IPS DF 4.7 (cell line): ENCODE data around the gene TMEM179.
"Not testable (repeated sequence)": the region's sequence is repeated elsewhere in the genome, so short reads cannot be mapped to it uniquely, and the experiment has no call there.

ENCODE experiments used
- DNase-seq: peaks from one replicate; pipeline ENCODE4 v3.0.0-alpha.2; 2013; ENCODE audit warnings: low spot score; ENCODE audit errors: extremely low read depth

Gene TMEM179

DNA sequence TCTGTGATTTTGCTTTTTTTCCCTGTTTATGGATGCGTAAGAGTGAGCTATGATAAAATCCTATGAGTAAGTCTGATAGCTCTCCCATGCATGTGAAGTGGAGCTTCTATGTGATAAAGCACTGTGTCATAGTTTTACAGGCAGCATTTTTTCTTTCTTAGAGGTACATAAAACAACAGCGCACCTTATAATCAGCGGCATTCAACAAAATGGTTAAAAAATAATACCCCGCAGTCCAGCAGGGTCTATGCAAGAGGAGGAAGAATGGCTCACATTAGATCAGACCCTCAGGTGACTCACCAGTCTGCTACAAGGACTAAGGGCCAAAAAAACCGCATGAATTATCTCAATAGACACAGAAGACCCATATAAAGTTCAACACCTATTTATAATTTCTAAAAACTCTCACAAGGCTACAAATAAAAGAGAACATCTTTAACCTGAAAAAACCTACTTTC is 33.0 kb upstream of the TMEM179 start:
- DNase-seq: no peak

DNA sequence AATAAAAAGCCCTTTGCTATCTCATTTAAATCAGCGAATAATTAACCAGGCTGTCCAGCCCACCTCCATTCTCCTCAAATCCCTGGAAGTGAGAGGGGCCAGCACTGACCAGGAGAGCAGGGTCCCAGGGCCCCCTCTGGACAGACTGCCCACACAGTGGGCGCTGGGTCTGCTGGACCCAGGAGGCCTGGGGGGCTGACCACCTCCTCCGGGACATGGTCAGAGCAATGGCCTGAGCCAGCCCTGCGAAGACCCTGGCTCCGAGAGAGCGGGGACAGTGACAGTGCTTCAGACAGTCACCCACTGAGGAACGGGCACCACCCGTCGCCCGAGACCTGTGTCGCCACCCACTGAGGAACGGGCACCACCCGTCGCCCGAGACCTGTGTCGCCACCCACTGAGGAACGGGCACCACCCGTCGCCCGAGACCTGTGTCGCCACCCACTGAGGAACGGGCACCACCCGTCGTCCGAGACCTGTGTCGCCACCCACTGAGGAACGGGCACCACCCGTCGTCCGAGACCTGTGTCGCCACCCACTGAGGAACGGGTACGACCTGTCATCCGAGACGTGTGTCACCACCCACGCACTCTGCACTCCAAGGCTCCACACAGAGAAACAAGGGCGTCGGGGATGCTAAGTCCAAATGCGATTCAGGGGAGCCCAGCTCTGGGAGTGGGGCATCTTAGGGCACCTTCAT is 32.4 kb upstream of the TMEM179 start:
- DNase-seq: not testable (repeated sequence)

DNA sequence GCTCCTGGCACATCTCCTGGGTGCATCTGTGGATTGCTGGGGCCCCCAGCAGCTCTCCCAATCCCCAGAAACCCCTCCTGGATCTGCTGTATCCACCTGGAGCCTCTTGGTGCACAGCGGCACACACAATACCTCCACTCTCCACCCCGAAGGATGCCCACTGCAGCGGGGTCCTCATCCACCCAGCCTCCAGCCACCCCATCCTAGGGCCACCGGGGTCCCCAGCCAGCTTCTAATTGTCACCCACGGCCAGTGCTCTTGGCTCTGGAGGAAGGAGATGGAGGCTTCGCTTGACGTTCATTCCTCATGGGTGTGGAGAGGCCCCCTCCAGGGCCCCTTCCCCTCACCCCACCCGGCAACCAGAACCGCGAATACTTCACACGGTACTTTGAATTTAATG is 31.6 kb upstream of the TMEM179 start:
- DNase-seq: no peak

DNA sequence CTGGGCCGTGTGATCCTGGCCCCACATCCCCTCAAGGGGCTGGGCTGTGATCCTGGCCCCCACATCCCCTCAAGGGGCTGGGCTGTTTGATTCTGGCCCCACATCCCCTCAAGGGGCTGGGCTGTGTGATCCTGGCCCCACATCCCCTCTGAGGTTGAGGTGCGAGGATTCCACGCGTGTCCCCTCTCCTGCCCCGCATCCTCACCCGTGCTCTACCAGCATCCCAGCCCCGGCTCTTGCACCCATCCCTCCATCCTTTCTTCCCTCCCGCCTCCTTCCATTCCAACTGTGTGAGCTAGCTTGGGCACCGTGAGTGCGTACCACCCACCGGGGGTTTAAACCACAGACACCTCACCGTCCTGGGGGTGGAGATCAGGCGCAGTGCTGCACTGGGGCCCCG is 31.1 kb upstream of the TMEM179 start:
- DNase-seq: no peak

DNA sequence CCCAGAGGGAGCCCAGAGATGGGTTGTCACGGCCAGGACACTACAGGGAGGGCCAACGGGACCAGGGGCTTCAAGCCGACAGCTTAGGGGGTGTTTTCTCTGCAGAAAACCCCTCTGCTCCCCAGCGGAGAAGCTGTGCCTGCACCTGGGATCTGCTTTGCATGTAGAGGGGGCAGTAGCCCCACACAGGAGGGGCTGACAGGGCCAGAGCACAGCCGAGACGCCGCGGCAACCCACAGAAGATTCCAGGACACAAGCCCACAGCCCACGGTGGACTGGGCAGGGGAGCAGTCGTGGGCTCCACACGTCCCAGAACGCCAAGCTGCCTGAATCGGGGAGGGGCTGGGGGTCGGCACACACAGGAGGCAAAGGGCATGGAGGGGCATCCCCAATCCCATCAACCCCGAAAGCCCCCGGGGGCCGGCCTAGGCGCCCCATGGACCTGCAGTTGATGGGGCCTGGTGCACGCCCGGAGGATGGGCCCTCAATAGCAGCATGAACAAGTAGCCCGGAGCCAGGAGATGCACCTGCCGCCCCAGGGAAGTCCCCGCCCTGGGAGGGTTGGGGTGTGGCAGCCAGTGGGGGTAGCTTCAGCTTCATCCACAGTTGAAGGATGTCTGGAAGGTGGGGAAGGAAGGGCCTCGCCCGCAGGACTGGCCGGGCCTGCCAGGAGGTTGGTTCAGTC is 30.5 kb upstream of the TMEM179 start:
- DNase-seq: no peak

DNA sequence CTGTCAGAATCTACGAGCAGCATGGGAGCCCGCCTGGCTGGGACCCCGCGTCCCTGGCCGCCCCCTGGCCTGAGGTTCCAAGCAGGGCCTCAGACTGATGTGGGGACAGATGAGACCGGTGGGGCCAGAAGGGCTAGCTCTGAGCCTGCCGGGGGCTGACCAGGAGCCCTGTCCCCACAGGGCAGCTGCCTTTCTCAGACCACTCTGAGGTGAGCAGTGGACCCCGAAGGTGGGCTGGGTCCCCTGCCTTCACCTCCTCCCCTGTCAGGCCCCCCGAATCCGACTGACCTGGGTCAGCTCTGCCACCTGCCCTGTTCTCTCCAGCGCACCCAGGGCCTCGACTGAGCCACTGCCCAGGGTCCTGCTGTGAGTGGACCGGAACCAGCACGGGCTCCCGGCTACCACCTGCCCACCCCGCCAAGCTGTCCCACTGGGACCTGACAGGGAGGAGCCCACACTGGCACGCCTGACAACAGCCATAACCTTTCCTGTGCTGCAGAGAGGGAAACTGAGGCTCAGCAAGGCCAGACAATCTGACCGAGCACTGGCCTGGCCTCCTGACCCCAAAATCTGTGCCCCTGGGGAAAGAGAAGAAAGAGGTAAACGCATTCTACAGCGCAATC is 29.7 kb upstream of the TMEM179 start:
- DNase-seq: no peak

DNA sequence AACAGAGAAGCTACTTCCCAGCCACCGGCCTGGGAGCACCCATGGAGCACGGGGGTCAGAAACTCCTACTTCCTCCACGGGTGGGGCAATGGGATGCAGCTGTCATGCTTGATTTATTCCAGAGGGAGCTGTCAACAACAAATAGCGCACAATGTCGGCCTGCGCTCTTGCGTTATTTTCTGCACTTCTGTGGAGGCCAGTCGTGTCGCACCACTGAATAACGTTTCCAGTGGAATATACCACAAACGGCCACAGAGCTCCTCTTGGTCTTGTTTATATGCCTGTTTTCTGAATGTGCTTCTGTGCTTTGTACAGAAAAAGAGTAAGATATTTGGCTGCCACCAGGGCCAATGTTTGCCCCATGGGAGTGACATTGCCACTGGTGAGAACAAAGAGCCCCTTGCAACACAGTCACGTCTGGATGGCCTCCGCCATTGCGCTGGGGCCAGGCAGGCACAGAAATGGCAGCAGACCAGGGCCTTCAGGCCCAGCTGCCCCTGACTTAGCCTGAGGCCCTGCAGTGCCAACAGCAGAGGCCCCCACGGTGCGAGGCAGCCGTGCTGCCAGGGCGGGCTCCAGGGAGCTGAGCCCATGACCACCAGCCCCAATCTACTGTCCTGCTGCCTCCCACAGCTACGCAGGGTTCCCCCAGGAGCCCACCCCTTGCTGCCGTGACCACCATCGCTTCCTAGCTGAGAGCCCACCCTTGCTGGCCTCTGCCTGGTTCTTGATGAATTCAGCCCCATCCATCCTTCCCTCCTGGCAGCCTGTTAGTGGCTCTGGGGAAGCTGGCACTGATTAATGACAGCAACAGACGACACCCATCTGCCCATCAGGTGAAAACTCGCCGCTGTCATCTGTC is 28.9 kb upstream of the TMEM179 start:
- no peak for DNase-seq

DNA sequence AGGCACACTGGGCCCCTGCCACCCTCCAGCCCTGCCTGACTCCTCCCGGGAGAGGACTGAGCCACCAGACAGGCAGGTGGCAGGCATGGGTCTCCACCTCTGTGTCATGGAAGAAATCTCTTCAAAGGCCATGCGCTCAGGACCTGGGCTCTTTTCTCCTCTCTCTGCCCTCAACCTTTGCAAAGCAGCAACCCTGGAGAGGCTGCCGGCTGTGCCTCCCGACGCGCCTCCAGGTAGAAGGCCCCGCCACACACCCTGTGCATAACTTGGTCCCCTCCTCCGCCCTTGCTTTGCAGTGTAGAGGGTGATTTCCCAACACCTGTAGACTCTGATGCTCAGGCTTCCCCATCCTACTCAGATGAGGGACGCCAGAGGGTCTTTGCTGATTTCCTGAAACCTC is 28.2 kb upstream of the TMEM179 start:
- DNase-seq: no peak

DNA sequence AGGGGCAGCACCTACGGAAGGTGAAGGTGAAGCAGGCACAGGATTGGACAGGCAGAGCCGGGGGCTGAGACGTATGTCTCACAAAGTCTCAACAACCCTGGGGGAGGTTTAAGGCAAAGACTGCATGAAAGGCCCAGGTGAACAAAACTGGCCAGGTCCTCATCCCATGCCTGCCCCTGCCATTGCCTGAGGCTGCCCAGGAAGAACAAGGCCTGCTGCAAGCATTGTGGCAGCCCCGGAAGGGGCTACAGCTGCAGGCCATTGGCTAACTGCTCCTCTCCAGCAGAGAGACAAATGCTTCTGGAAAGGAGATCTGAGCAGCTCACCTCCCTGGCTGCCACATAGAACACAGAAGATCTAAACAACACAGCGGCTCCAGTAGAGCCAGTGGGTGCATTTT is 20.4 kb upstream of the TMEM179 start:
- DNase-seq: no peak

DNA sequence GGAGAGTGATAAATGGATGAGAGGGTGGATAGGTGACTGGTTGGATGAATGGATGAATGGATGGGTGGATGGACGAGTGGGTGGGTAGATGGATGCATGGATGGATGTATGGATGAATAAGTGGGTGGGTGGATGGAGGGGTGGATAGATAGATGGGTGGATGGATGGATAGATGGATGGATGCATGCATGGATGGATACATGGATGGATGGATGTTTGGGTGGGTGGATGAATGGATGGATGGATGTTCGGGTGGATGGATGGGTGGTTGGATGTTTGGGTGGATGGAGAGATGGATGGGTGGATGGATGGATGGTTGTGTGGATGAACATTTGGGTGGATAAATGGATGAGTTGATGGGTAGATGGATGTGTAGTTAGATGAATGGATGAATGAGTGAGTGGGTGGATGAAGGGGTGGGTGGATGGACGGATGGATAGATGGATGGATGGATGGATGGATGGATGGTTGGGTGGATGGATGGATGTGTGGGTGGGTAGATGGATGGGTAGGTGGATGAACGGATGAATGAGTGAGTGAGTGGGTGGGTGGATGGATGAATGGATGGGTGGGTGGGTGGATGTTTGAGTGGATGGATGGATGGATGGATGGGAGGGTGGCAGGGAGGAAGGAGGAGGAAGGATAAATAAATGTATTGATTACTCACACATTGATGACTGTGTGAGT is 9.7 kb upstream of the TMEM179 start:
- no peak for DNase-seq

DNA sequence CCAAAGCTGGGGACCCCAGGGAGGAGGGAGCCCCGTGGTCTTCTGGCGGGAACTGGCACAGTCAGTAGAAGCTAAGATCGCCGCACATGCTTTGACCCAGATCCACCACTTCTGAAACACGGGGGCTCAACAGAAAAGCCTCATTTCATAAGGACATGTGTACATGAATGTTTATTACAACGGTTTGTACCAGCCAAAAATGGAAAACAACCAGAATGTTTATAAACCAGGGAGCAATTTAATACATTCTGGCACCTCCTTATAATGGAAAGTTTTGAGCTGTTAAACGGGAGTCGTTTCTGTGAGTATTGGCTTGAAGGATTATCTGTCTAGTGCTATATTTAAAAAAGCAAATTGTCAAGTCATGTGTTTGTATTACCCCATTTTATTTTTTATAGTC is 7.3 kb upstream of the TMEM179 start:
- DNase-seq: no peak

DNA sequence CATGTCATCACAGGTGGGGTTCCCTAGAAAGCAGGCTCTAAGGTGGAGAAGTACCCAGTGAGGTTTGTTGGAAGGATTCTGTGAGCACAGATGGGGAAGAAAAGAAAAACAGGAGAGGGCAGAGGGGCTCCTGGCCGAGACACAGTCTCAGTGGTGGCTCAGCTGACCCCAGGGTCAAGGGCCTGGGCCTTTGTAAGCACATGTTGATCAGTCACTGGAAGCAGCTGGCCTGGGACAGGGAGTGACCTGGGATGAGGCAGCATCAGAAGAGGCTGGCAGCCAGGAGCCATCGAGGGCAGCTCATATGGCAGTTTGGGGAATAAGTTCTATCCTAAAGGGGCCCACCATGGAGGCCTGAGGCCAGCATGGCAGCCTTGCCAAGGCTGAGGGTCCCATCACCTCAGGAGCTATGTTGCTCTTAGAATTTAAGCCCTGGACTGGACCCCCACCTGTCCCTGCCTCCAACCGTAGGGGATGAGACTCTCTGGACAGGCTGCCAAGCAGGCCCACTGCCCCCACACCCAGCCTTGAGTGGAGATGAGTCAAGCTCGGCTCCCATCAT is 6.3 kb upstream of the TMEM179 start:
- DNase-seq: no peak

DNA sequence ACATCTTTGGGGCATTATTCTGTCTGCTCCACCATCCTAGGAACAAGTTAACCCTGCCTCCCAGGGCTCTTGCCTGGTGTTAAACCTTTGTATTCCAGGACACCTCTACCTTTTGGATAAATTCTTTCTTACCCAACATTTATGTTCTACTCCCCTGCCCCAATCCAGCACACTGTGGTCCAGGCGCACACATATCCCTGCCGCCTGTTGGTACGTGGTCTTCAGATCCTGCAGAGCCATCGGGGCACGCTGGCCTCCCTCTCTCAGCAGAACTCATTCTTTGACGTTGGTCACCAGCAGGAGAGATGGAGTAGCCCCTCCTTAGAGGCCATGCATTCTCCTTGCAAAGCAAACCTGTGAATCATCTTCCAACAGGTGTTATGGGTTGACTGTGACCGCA is 5.1 kb upstream of the TMEM179 start:
- no peak for DNase-seq

DNA sequence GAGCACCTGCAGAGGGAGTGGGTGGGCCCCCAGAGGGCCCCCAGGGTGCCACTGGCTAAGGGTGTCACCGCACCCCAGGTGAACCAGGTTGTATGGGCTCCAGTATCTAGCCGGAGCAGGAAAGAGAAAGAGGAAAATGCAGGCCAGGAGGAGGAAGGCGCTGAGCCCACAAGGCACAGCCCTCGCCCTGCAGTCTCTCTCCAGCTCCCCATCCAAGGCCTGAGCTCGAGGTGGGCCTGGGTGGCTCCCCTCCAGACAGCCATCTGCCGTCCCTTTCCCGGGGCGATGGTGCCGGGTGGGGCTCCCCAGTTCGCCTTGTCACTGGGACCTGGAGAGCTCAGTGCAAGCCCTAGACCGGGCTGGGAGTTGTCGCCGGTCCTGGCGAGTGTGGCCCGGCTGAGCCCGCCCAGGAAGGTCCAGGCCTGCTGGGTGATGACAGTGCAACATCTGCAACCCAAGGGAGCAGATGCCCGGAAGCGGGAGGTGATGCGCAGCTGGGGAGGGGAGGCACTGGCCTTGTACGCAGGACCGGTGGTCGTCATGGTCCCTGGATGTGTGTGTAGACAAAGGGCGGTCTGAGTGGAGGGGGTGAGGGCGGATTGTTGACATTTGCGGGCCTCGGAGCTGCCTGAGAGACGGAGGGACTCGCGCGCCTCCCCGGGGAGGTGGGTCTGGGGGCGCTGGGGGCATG is 716 bp downstream of the TMEM179 start:
- no peak for DNase-seq

DNA sequence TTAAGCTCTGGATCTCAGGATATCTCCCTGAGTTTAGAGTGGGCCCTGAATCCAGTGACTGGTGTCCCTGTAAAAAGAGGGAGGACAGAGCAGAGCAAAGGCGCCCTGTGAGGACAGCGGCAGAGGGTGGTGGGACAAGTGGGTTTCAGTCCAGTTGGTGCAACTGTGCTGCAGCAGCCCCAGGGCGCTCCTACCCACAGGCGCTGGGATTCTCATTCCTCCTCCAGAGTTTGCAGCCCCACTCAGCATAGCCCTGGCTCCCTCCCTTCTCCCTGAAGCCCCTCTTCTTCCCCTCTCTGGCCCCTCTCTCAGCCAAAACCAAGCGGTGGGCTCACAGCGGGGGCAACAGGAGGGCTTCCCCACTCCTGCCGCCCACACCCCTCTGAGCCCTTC is 1.6 kb downstream of the TMEM179 start:
- no peak for DNase-seq

DNA sequence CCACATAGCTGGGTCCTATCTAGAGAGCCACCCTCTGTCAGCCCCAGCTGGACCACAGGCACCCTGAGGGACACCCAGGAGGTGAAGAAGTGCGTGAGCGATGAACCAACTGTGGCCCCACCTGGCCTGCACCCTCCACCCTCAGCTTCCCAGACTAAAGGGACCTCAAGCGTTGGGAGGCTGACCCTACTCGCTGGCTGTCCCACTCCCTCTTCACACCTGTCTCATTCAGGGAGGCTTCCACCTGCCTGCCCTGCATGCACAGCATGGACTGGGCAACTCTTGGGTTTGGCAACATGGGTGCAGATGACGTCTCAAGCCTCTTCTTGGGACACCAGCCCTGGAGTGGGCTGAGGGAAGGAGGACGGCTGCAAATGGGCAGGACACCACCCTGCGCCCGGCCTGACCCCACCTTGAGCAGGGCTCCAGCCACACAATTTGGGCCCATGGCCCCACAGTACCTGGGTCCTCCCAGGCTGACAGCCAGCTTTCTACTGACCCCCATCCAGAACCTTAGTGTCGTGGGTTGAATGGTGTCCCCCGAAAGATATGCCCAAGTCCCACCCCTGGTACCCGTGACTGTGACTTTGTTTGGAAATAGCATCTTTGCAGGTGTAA is 2.1 kb downstream of the TMEM179 start:
- no peak for DNase-seq

DNA sequence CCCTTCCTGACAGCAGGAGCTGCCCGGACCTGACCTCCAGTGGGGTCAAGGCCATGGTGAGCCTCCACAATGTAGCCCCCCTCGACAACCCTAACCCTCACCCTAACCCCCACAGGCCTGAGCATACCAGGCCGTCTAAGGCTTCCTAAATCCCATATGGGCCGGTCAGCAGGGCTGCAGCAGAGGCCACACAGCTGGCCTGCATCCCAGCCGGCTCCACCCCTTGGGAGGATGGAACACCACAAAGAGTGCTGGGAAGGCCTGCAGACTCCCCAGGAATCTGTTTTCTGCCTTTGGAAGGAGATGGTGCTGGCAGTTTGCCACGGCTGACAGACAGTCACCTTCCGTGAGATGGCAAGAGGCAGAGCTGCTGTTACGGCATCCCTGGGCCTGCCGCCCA is 2.8 kb downstream of the TMEM179 start:
- no peak for DNase-seq

DNA sequence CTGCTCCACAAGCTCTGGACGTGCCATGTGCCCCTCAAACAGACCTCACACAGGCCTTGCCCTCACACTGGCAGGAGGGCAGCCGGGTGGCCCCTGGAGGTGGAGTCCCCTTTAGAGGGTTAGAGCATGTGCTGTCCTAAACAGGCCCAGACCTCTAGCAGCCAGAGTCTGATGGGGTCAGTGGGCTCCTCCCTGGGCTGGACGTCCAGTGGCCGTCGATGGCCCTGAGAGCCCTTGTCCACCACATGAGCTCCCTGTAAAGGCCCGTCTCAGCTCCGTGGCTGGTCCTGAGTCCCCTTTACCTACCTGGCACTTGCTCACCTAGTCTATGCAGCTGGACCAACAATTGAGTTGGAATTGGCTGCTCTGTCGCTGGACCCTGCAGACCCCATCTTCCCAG is 3.8 kb downstream of the TMEM179 start:
- DNase-seq: no peak

DNA sequence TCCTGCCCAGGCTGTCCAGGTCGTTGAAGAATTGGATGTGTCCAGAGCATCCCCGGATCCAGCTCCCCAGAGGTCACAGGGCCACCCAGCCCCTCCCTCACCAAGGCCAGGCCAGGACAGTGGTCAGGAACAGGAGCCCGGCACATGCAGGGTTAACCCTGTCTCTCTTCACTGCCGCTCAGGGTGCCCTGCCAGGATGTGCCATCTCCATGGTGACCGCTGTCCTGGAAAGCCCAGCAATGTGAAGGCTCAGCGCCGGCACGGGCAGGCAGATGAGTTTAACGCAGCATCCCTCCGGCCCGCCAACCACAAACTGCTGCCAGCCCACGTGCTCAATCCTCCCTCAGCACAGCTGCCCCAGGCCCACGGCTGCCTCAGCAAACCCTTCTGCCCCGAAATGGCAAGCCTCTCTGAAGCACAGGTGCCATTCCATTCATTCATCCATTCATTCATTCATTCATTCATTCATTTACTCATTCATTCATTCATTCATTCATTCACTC is 4.4 kb downstream of the TMEM179 start:
- DNase-seq: no peak

DNA sequence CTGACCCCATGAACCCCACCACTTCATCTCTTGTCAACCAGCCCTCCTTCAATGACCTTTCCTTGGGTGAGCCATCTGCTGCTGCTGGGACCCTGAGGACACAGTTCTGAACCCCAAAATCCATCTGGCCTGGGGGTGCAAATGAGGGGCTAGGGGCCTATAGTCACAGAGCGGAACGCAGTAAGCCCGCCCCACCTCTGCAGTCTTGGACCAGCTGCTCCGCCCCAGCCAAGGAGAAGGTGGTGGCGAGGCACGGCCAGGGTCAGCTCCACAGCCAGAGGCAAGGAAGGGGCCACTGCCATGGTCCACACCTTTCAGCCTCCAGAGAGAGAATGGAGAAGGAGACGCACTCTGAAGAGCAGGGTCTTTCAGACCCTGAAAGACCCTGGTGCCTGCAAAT is 5.1 kb downstream of the TMEM179 start:
- no peak for DNase-seq
